Endothelial cell of coronary artery (primary cell): ENCODE data around the gene GPR101. TPM values are rescaled to one million over a fixed set of nuclear protein-coding genes. Genes with fewer than 3 reads are reported as not detected.

Experiments
- total RNA-seq: library from RNA; depleted of rRNA; stranded (reverse); fragments of >200 nt; gene quantifications from 2 replicates; pipeline ENCODE4 v1.2.3, GENCODE V29; 2014

Gene GPR101, protein sequence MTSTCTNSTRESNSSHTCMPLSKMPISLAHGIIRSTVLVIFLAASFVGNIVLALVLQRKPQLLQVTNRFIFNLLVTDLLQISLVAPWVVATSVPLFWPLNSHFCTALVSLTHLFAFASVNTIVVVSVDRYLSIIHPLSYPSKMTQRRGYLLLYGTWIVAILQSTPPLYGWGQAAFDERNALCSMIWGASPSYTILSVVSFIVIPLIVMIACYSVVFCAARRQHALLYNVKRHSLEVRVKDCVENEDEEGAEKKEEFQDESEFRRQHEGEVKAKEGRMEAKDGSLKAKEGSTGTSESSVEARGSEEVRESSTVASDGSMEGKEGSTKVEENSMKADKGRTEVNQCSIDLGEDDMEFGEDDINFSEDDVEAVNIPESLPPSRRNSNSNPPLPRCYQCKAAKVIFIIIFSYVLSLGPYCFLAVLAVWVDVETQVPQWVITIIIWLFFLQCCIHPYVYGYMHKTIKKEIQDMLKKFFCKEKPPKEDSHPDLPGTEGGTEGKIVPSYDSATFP
- total RNA-seq, result not detected in 2 replicates

DNA sequence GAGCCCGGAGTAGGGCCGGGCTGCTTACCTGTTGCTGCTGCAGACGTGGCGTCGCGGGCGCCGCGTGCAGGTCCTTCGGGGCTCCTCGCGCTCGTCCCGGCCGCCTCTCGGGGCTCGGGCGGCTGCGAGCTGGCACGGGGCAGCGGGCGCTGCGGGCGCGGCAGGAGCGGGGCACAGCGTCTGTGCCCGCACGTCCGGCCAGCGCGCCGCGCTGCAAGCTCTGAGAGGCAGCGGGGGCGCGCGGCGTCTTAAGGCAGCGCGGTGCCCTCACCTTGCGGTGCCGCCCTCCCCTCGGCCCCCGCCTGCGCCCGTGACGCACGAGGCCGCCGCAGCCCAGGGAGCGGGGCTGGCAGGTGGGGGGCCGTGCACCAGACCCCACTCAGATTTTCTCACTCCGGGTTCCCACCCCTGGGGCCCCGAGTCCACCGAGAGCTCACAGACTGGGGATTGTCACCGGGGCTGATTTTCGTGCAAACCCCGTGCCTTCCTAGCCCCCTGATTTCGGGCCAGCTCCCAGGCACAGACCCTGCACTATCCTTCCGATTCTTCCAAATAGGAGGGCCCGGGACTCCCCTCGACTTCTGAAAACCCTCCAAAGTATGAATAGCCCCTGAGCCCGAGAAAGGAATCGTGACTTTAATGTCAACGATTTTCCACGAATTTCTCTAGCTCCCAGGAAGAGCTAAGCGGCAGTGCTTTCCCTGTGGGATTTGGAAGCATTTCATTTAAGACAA, at the start of gene GPR101:
GPR101 (minus strand) TSS at position 222 of the 734 bp plus-strand sequence. CDS start 2,321 bp downstream, outside the sequence.

Other genes with a start within 250 kb of the GPR101 start
- 167 and 193 TPM in 2 replicates for gene RBMX, start 153.3 kb downstream of the GPR101 start, total RNA-seq